Endothelial cell of umbilical vein (primary cell): Measurements from ENCODE around the gene RBM20. TPM values are rescaled to one million over a fixed set of nuclear protein-coding genes. Genes with fewer than 3 reads are reported as not detected.

Experiments
- BruUV-seq: library from RNA; stranded (reverse); fragments of 400-500 nt; replicated peaks from 2 replicates; lab custom pipeline; 2021; lab: Mats Ljungman, UMichigan
- CTCF ChIA-PET: fragments of 300-600, 350-600 bp; sonication (Branson Sonifier 250); formaldehyde crosslinking; loops from one replicate; lab custom pipeline; 2021; ENCODE audit warnings: antibody characterized with exemption, inconsistent platforms; lab: Charles Lee
- POLR2A ChIA-PET: fragments of 300-600, 350-600 bp; sonication (Branson Sonifier 250); formaldehyde crosslinking; loops from one replicate; lab custom pipeline; 2021; ENCODE audit warnings: antibody characterized with exemption, inconsistent platforms; lab: Charles Lee
- DNase-seq: peaks from one replicate; pipeline ENCODE4 v3.0.0-alpha.2; 2011; ENCODE audit warnings: low read depth, low spot score
- FAIRE-seq: peaks from 2 replicates; lab custom pipeline; 2011; peaks lifted over from hg19 to GRCh38; lab: Jason Lieb, UNC
- H2AFZ ChIP-seq: 2 replicates; pipeline ENCODE4 v1.6.0; 2012; ENCODE audit warnings: low read depth, low read length, control low read depth, inconsistent platforms
- H3K27ac ChIP-seq: 2 replicates; pipeline ENCODE4 v1.5.1; 2011; ENCODE audit warnings: low read depth, mild to moderate bottlenecking, control low read depth, low read length, moderate library complexity; ENCODE audit not compliant: insufficient read depth
- H3K27me3 ChIP-seq, 2 experiments: 2 replicates each; pipeline versions ENCODE4 v1.6.0 to v1.6.1; 2011; ENCODE audit warnings: low read length in 2 of 2, mixed read lengths in 1 of 2; ENCODE audit not compliant: control insufficient read depth in 2 of 2, insufficient read depth in 2 of 2
- H3K36me3 ChIP-seq, 2 experiments: 2 replicates in 1 of 2; 3 replicates in 1 of 2; pipeline ENCODE4 v1.5.1; 2011; ENCODE audit warnings: low read length in 2 of 2, mild to moderate bottlenecking in 1 of 2, moderate library complexity in 1 of 2; ENCODE audit not compliant: control insufficient read depth in 2 of 2, insufficient read depth in 2 of 2; ENCODE audit errors: extremely low read depth in 1 of 2
- H3K4me1 ChIP-seq: 3 replicates; pipeline ENCODE4 v1.5.1; 2011; ENCODE audit warnings: mild to moderate bottlenecking, low read length; ENCODE audit not compliant: control insufficient read depth, insufficient read depth; ENCODE audit errors: extremely low read depth
- H3K4me2 ChIP-seq: 2 replicates; pipeline ENCODE4 v1.6.1; 2011; ENCODE audit warnings: low read length, control low read depth, mixed read lengths; ENCODE audit not compliant: insufficient read depth
- H3K4me3 ChIP-seq, 3 experiments: fragments of 200-600 bp in 1 of 3; sonication (generic), shearing (Covaris generic) in 1 of 3; replicated peaks in 1 of 3; 2 replicates each; pipeline ENCODE4 v1.5.1; 2011 to 2016; ENCODE audit warnings: control low read depth in 3 of 3, low read length in 3 of 3, mild to moderate bottlenecking in 2 of 3, inconsistent platforms in 1 of 3, low read depth in 1 of 3, moderate library complexity in 1 of 3; ENCODE audit not compliant: insufficient read depth in 1 of 3
- H3K79me2 ChIP-seq: 2 replicates; pipeline ENCODE4 v1.6.0; 2012; ENCODE audit warnings: low read length, inconsistent platforms; ENCODE audit not compliant: control insufficient read depth, insufficient read depth
- H3K9ac ChIP-seq: replicated peaks from 2 replicates; pipeline ENCODE3; 2011; ENCODE audit warnings: low read length, control low read depth; ENCODE audit not compliant: insufficient read depth; ENCODE audit errors: extremely low read depth
- H3K9me1 ChIP-seq: replicated peaks from 3 replicates; pipeline ENCODE4 v1.6.0; 2011; ENCODE audit warnings: mild to moderate bottlenecking, low read length; ENCODE audit not compliant: control insufficient read depth, insufficient read depth; ENCODE audit errors: extremely low read depth
- H3K9me3 ChIP-seq: replicated peaks from 2 replicates; pipeline ENCODE4 v1.5.1; 2012; ENCODE audit warnings: low read length, inconsistent platforms; ENCODE audit not compliant: control insufficient read depth, insufficient read depth
- H4K20me1 ChIP-seq: replicated peaks from 2 replicates; pipeline ENCODE3; 2011; ENCODE audit warnings: mild to moderate bottlenecking, low read length; ENCODE audit not compliant: control insufficient read depth, insufficient read depth; ENCODE audit errors: extremely low read depth
- EZH2 ChIP-seq: IDR thresholded peaks from 2 replicates; pipeline ENCODE4 v1.6.1; 2012; ENCODE audit warnings: borderline replicate concordance, low read depth, mild to moderate bottlenecking, moderate library complexity, low read length, inconsistent platforms; ENCODE audit not compliant: severe bottlenecking
- FOS ChIP-seq: IDR thresholded peaks from 2 replicates; pipeline ENCODE4 v1.6.1; 2011; ENCODE audit warnings: mild to moderate bottlenecking, low read length, moderate library complexity, borderline replicate concordance; ENCODE audit not compliant: insufficient read depth
- MYC ChIP-seq: IDR thresholded peaks from one replicate; pipeline ENCODE4 v1.6.1; 2011; ENCODE audit warnings: mild to moderate bottlenecking, low read depth, low read length
- POLR2A ChIP-seq: IDR thresholded peaks from 2 replicates; pipeline ENCODE4 v1.6.1; 2012; ENCODE audit warnings: low read depth, mild to moderate bottlenecking, control low read depth, low read length
- dilution Hi-C: fragments of 300-500 bp; cut with MboI; formaldehyde crosslinking; loops from one replicate; pipeline ENCODE4 v1.15.0; 2019; ENCODE audit warnings: low sequenced_read_pairs; ENCODE audit not compliant: extremely low pct_ligation_motif_present
- intact Hi-C: fragments of 100-400 bp; cut with micrococcal nuclease; formaldehyde crosslinking; loops from one replicate; pipeline ENCODE4 v1.10.0; 2022
- polyA plus RNA-seq, 4 experiments: library from polyadenylated mRNA; depleted of rRNA in 3 of 4; stranded (reverse) in 3 of 4; unstranded in 1 of 4; fragments of >200 nt; gene quantifications; 2 replicates each; pipeline versions ENCODE4 v1.2.1 to v1.2.3, GENCODE V29; 2011 to 2012; ENCODE audit warnings: missing spikeins in 1 of 4
- total RNA-seq: library from RNA; stranded (reverse); gene quantifications from 2 replicates; pipeline ENCODE4 v1.2.3, GENCODE V29; 2021
- TF ChIP-seq, protein P1 (sequence below), 2 donors: IDR thresholded peaks; 1 replicate in 1 of 2; 2 replicates in 1 of 2; pipeline ENCODE4 v1.5.1; 2011; ENCODE audit warnings: low read length in 2 of 2, mild to moderate bottlenecking in 2 of 2, moderate library complexity in 2 of 2, control low read depth in 1 of 2, inconsistent platforms in 1 of 2, low read depth in 1 of 2; ENCODE audit not compliant: insufficient read depth in 1 of 2; ENCODE audit errors: extremely low read depth in 1 of 2

RBM20 gene
- total and polyA plus RNA-seq, 2 donors (not counting 3 experiments of a cell fraction or from before 2014, with no cell fraction given): 0.04 TPM; not detected in 1

DNA sequence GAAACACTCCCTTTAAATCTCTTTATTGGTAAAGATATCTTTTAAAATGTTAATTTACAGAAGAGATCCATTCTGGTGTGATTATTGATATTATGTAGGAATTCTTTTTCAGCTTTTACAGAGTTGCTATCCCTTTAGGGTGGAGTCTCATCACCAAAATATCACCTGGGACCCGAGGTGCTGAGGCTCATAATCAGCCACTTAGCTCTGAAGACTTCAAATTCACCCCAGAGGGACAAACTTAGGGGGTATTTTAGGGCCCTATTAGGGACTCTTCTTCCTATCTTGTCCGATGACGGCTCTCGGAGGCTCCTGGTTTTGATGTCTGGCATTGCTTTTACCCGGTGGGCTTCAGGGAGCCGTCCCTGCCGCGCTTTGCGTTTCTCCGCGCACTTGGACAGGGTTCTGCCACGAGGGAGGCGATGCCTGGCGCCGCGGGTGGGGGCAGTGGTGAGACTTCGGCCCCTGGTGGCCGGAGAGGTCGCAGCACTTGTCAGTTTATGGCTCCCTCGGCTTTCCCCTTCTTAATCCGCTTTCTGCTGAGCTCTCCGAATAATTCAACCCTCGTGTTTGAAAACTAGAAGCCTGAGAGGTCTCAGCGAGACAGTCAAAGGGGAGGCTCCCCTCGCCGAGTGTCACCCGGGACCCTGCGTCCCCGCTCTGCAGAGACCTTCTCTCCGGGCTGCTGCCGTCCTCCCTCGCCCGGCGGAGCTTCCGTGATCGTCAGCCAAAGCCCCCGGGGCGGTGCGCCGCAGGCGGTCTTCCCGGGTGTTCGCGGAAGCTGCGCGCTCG, 27.8 kb downstream of the RBM20 start:
- H3K4me3 ChIP-seq: peak overlapping the region; percentile 25 to 62 (median 52)
- H3K36me3 ChIP-seq: no peaks in the 10 kb centered on the region
- dilution Hi-C loops (no loop called here), intact Hi-C loops (loop anchor here (2.0 to 5.0 kb wide), 3 partner anchors 61 to 365 kb away; partner anchors contain the start of gene PDCD4)
- no peaks in the 10 kb centered on the region for H3K79me2 ChIP-seq
- ChIA-PET POLR2A (interaction anchor here (0.6 kb wide), 1 partner anchor 245 kb away, joined by 5 read pairs; no protein-coding TSS in a partner anchor), CTCF (interaction anchor here (0.7 to 3.4 kb wide), 25 partner anchors 8 to 366 kb away, joined by 3 to 22 read pairs (median 5); partner anchors contain the start of genes RBM20 and SMNDC1)
- H3K27me3 ChIP-seq: peaks cover 37 to 44% of the 10 kb centered on the region in 2 experiments
- H2AFZ ChIP-seq: peak overlapping the region; percentile 77
- H3K4me1 ChIP-seq: peaks cover 4% of the 10 kb centered on the region
- peak overlapping the region; percentile 46 for H3K9ac ChIP-seq
- peak; percentile 67 for FAIRE-seq
- H3K27ac ChIP-seq: no peak overlapping the region
- BruUV-seq: no TSS peak
- H4K20me1 ChIP-seq: no peaks in the 10 kb centered on the region
- TF ChIP-seq EZH2 (peak; percentile 20), FOS (no peak), POLR2A (no peak), MYC (no peak)
- TF ChIP-seq, protein P1, sequence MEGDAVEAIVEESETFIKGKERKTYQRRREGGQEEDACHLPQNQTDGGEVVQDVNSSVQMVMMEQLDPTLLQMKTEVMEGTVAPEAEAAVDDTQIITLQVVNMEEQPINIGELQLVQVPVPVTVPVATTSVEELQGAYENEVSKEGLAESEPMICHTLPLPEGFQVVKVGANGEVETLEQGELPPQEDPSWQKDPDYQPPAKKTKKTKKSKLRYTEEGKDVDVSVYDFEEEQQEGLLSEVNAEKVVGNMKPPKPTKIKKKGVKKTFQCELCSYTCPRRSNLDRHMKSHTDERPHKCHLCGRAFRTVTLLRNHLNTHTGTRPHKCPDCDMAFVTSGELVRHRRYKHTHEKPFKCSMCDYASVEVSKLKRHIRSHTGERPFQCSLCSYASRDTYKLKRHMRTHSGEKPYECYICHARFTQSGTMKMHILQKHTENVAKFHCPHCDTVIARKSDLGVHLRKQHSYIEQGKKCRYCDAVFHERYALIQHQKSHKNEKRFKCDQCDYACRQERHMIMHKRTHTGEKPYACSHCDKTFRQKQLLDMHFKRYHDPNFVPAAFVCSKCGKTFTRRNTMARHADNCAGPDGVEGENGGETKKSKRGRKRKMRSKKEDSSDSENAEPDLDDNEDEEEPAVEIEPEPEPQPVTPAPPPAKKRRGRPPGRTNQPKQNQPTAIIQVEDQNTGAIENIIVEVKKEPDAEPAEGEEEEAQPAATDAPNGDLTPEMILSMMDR (IDR thresholded peaks at IDR 0.05; ENCODE audit: extremely low read depth in 1 of 2, insufficient read depth in 1 of 2, low read depth in 1 of 2, low read length in 2 of 2): peak; percentile 90 to 99
- no peaks in the 10 kb centered on the region for H3K9me3 ChIP-seq
- H3K9me1 ChIP-seq: no peaks in the 10 kb centered on the region
- peak overlapping the region; percentile 71 for H3K4me2 ChIP-seq
- peak; percentile 73 for DNase-seq
